ENCODE measurements around the gene MAPK8. TPM values are rescaled to one million over a fixed set of nuclear protein-coding genes. Genes with fewer than 3 reads are reported as not detected.

Gene MAPK8
- total RNA-seq, 4 donors from 2014 or later: 13.6 to 182 (median 41.7) TPM

- Histone ChIP-seq H3K27ac (no peak overlapping the region), H3K4me3 (no peak overlapping the region), H3K4me1 (no peaks in the 10 kb centered on the region), H3K9me3 (no peaks in the 10 kb centered on the region), H3K36me3 (no peaks in the 10 kb centered on the region), H3K27me3 (no peaks in the 10 kb centered on the region)
- intact Hi-C loops (cut with DNase I; ENCODE audit: low total_unique reads): no loop called here
- no peak for DNase-seq
- TF ChIP-seq CTCF (IDR thresholded peaks at IDR 0.05) (no peak), POLR2A (IDR thresholded peaks at IDR 0.05) (no peak)
Measured at GRCh38 chr10:48309711-48310226, 3.3 kb downstream of the MAPK8 start.

- TF ChIP-seq CTCF (IDR thresholded peaks at IDR 0.05) (no peak), POLR2A (IDR thresholded peaks at IDR 0.05) (no peak)
- H3K4me3 ChIP-seq: no peak overlapping the region
- H3K27me3 ChIP-seq: no peaks in the 10 kb centered on the region
- intact Hi-C loops (cut with DNase I; ENCODE audit: low total_unique reads): no loop called here
- no peaks in the 10 kb centered on the region for H3K9me3 ChIP-seq
- H3K27ac ChIP-seq: no peak overlapping the region
- no peaks in the 10 kb centered on the region for H3K36me3 ChIP-seq
- no peaks in the 10 kb centered on the region for H3K4me1 ChIP-seq
- DNase-seq: no peak
Measured at GRCh38 chr10:48314107-48314506, 7.6 kb downstream of the MAPK8 start.

GRCh38 chr10:48316236-48316635 lies 9.8 kb downstream of the MAPK8 start:
- intact Hi-C loops (cut with DNase I; ENCODE audit: low total_unique reads): no loop called here
- TF ChIP-seq CTCF (IDR thresholded peaks at IDR 0.05) (no peak), POLR2A (IDR thresholded peaks at IDR 0.05) (no peak)
- Histone ChIP-seq H3K36me3 (no peaks in the 10 kb centered on the region), H3K4me1 (no peaks in the 10 kb centered on the region), H3K27me3 (no peaks in the 10 kb centered on the region), H3K4me3 (no peak overlapping the region), H3K27ac (no peak overlapping the region), H3K9me3 (no peaks in the 10 kb centered on the region)
- DNase-seq: no peak

- TF ChIP-seq CTCF (IDR thresholded peaks at IDR 0.05) (no peak), POLR2A (IDR thresholded peaks at IDR 0.05) (no peak)
- H3K4me3 ChIP-seq: no peak overlapping the region
- H3K27me3 ChIP-seq: no peaks in the 10 kb centered on the region
- no peak overlapping the region for H3K27ac ChIP-seq
- H3K9me3 ChIP-seq: no peaks in the 10 kb centered on the region
- intact Hi-C loops (cut with DNase I; ENCODE audit: low total_unique reads): no loop called here
- no peaks in the 10 kb centered on the region for H3K36me3 ChIP-seq
- no peak for DNase-seq
- H3K4me1 ChIP-seq: no peaks in the 10 kb centered on the region
Measured at GRCh38 chr10:48317321-48317990, 11.0 kb downstream of the MAPK8 start.

GRCh38 chr10:48322017-48322416 lies 15.5 kb downstream of the MAPK8 start:
- Histone ChIP-seq H3K36me3 (no peaks in the 10 kb centered on the region), H3K4me1 (no peaks in the 10 kb centered on the region), H3K9me3 (no peaks in the 10 kb centered on the region), H3K4me3 (no peak overlapping the region), H3K27ac (no peak overlapping the region), H3K27me3 (no peaks in the 10 kb centered on the region)
- no peak for TF ChIP-seq CTCF (IDR thresholded peaks at IDR 0.05)
- no peak for TF ChIP-seq POLR2A (IDR thresholded peaks at IDR 0.05)
- intact Hi-C loops (cut with DNase I; ENCODE audit: low total_unique reads): no loop called here
- DNase-seq: no peak
